Measurements from ENCODE around the gene TADA2B.
"Not testable (repeated sequence)": the region's sequence is repeated elsewhere in the genome, so short reads cannot be mapped to it uniquely, and the experiment has no call there.

The TADA2B gene

DNA sequence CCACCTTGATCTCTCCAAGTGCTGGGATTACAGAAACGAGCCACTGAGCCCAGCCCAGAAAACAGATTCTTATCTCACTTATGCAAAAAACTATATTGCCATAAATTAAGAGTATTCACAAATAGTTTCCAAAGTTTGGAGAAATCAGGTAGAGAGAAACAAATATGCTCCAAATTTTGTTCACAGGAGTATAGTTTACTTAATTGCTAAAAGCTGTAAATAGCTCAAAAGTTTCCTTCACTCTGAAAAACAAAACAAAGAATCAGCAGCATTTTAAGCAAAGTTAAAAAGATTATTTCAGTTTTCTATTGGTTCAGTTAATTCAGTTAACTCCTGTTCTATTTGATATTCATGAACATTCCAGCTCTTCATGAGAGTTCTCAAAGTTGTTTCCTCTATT lies 43.2 kb downstream of the TADA2B start:
- no peak for DNase-seq

DNA sequence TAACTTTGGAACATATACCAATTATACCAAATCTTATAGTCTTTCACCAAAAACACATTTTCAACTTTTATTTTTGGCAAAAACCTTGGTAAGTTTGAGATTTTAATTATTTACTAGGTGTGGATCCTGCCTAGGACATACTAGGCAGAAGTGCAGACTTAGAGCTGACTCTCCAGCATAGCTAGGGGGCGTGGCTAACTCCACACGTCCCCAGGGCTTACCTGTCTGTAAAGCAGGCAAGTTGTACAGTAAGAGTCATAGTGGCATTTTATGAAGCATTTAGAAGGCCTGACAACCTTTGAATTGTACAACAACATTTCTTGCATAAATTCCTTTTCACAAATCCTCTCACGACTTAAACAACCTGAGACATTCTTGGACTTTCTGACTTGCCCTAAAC lies 43.9 kb downstream of the TADA2B start:
- DNase-seq: no peak

DNA sequence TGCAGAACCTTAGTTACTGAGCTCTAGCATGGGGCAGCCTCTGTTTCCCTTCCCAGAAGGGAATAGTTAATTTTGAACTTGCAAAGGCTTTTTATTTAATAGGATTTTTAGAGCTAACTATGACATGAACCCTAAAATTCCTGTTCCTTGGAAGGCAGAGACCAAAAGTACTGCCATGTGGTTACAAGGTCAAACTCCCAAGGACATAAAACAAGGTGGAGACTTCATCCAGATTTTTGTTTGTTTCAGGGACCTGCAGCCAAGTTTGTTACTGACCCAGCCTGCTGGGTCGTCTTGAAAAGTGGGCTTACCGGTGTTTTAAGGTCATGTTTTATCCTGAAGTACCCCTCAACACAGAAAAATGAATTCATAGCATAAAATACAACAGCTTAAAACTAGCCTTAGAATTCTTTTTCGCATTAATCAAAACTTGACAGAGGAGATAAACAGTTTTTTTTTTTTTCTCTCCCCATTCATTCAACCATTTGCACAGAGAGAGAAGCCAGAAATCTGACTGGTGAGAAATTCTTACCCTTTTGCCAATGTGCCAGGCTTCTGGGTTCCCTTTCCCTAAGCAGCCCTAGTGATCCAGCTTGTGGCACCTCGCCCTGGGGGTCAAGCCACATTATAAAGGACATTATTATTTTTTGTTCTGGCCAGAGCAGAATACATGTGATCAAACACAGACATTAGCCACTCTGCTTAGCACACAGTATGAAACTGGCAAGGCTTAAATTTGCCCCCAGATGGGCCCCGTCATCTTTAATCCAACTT lies 46.2 kb downstream of the TADA2B start:
- no peak for DNase-seq

DNA sequence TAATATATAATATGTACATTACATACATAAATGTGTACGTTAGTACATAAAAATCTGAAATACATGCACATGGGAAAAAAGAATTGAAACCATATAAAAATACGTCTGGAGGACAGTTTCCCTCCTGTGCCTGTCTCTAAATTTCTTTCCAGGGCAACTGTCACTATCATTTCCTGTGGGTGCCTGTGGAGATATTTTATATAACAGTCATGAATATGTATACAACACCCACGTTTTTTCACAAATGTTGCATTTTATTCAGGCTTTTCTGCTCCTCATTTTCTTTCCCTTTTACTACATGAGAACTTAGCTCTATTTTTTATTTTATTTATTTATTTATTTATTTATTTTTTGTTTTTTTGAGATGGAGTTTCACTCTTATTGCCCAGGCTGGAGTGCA lies 48.9 kb downstream of the TADA2B start:
- no peak for DNase-seq

DNA sequence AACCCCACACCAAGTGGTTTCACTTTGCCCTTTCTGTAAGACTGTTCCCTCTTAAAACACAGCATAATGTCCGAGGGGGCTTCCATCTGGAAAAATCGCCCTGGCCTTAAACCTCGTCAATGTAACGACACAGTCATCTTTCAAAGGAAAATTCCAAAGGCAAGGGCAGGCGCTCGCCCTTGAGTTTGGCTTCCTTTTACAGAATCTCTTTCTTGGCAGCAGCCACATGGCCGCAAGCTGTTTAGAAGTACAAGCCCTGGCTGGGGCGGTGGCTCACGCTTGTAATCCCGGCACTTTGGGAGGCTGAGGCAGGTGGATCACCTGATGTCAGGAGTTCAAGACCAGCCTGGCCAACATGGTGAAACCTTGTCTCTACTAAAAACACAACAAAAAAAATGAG lies 51.7 kb downstream of the TADA2B start:
- DNase-seq: no peak

DNA sequence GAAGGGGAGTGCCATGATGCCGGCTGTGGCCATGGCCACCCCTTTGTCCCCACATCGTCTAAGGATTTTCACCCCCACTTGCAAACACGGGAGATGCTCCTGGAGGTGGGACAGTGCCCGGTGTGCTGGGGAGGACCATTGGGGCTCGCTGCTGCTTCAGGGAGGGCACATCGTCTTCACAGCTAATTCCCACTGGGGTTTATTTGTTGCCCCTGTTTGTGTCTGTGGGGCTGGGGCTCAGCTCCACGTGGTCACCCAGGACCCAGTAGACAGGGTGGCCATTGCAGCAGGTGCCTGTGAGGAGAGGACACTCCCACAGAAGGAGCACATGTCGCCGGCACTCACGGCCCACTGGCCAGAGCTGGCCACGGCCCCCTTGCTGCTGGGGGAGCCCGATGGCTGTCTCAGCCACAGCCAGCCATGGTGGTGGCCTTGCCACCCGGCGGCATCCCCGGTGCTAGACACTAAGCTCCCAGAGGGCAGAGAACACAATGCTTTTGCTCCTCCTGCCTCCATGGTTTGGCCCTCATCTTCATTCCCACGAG lies 52.5 kb downstream of the TADA2B start:
- no peak for DNase-seq

DNA sequence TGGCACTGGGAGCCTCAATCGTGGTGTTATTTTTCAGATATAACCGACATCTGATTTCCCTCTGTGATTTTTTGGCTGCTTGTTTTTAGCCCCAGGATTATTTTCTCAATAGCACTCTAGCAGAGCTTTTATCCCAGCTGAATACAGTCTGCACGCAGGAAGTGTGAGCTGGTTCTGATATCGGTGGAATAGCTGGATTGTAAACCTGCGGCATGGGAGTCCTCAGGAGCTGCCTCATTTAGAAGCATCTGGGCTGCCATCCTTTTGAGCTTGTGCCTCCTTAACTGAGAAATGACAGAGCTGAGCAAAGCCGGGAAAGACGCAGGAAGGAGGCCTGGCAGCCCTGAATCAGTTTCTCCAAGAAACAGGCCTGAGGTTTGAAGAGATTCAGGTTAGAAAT lies 53.1 kb downstream of the TADA2B start:
- no peak for DNase-seq

DNA sequence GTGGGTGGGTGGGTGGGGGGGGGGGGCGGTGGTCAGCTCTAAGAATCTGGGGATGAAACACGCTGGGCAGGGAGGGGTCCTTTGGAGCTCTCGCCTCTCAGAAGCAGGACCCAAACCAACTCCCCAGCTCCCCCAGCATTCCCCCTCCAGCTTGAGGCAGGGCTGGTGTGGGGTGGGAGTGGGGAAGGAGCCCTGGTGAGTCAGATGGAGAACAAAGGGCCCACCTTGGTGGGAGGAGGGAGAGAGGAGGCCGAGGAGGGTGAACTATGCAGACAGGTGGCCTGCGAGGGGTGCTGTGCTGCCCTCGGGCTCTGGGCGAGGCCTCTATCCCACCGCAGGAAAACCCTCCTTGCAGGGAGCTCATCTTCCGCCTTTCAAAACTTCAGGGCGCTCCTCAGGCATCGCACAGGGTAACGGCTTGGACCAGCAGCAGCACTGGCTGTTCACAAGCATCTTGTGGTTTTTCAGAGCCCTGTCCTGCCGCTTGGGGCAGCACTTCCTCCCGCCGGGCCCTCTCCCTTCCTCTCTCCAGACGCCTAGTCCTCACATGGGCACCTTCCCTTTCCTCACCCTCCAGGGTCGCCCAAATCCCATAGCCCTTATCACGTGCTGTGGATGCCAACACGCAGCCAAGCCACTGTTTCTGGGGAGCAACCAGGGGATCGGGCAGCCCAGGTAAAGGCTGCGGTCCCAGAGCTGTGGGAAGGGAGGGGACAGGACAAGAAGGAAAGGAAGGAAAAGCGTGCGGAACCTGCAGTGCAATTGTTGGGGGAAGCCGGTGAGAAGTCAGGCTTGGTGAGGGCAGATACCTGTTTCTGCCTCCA lies 58.7 kb downstream of the TADA2B start:
- peak; percentile 37 for DNase-seq

DNA sequence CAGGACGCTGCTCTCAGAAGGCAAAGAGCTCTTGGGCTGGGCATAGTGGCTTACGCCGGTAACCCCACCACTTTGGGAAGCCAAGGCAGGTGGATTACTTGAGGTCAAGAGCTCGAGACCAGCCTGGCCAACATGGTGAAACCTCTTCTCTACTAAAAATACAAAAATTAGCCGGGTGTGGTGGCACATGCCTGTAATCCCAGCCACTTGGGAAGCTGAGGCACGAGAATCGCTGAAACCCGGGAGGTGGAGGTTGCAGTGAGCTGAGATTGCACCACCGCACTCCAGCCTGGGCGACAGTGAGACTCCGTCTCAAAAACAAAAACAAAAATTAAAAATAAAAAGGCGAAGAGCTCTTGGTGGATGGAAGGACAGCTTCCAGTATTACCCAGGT lies 59.3 kb downstream of the TADA2B start:
- not testable (repeated sequence) for DNase-seq

DNA sequence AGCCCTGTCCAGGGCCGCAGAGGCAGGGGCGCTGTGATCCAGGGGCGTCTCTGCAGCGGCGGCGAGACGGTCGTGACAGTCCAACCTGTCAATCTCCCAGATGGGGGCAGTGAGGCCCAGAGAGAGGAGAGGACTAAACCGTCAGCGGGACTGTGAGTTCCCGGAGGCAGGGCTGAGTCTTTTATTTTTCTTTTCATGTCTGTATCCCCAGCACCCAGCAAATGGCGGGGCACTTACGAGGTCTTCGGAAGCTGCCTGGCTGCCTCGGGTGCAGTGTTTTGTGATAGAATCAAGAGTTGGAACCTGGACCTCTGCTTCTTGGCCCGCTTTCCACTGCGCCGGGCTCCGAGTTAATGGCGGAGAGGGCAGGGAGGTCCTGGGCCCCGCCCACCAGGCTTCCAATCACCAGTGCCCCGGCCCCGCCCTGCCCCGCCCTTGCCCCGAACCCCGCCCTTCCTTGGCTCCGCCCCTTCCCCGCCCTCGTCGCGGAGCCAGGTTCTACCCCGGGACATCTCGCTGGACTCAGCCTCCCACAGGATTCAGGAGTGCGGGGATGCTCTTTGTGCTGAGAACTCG lies 59.9 kb downstream of the TADA2B start:
- peak; percentile 56 for DNase-seq

DNA sequence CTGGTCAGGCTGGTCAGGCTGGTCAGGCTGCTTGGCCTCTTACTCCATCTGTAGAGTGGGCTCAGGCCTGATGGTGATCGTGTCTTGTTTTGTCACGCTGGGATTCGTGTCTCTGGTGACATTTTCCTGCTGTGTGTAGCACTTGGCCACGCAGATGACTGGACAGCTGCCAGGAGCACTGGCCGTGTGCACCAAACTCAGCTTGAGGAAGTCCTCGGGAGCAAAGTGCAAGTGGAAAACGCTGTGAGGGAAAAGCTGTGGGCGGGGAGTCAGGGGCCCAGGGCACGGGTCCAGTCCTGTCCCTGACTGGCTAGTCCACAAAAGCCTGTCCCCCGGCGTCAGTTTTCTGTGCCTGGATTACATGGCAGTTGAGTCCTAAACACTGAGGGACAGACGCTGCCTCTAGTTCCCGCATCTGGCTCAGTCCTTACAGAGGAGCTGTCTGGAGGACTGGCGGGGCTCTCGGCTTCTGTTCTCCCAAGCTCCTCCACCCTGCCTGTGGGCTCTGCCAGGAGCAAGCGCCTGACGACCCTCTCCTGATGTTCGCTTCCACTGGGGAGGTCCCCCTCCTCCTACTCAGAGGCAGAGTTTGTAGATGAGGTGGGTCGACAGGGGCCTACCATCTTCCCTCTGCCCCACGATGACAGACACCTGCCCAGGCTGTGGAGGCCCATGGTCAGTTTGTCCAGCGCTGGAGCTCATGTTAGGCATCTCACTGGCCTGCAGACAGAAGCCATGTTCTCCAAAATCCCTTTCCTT lies 60.6 kb downstream of the TADA2B start:
- DNase-seq: peak; percentile 33

DNA sequence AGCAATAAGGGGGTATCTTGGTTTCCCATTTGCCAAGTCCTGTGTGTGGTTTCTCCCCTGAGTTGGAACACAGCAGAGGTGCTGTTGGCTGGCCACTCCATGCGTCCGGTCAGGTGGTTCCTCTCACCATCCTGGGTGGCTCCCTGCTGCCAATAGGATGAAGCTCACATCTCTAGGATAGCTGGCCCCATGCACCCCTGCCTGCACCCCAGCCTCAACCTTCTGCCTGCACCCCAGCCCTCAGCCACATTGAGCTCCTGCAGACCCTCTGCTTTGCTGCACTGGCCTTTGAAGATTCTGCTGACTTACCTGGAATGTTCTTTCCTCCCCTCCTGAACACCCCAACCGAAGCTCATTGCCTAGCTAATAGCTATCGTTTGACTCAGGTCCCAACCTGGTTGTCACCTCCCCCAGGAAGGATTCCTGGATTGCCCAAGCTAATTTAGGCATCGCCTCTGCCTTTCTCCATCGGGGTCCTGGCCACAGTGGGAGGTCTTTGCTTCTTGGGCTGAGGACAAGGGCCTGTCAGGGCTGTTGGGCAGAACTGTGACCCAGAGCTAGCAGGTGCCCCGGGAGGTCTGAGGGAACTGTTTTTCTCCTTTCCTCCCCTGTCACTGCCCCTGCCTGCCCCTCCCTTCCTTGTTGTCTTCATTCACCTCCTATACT lies 61.3 kb downstream of the TADA2B start:
- no peak for DNase-seq

DNA sequence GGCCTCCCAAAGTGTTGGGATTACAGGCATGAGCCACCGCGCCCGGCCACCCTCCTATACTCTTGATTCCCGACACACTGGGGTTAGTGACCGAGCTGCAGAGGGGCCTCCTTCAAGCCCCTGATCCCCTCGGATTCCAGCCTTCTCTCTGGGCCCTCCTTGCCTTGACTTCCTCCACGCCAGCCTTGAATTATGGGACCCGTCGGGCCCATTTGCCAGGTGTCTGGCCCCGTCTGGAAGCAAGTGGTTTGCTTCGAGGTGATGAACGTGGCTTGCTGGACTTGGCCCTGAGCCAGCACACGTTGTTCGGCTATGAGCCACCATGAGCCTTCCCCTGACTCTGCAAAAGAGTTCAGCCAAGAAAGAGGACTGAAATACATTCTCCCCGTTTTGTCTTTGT lies 62.1 kb downstream of the TADA2B start:
- peak; percentile 0 for DNase-seq

DNA sequence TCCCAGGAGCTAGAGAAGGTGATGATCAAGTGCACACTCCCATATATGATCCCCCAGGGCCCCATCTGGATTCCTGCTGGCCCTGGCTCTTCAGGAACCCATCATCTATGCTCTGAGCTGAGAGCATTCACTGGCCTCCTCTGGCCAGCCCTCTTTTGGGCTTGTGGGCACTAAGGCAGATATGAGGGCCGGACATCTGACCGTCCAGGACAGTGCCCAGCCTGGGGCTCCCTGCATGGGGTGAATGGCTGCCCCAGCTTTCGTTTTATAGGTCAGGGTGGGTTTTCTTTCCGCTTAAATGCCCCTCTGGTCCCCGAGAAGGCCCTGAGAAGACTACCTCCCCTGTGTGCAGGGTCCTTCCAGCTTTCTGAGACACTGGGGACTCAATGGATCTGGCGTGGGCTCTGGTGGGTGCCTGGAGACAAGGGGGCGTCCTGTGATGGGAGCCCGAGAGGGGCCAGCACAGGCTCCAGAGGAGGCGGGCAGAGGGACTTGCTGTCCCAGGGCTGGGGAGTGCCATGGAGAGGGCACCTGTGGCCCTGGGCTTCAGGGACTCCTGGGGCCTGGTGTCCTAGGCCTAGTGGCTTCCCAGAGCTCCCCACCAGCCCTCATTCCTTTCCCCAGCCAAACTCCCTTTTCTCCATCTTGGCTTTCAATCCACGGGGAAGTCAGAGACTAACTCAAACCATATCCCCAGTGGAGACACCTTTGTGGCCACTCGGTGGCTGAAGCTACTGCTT lies 64.2 kb downstream of the TADA2B start:
- no peak for DNase-seq
